Calu3 (cell line): ENCODE measurements around the gene UCKL1. TPM values are rescaled to one million over a fixed set of nuclear protein-coding genes. Genes with fewer than 3 reads are reported as not detected.
"Not testable (repeated sequence)": the region's sequence is repeated elsewhere in the genome, so short reads cannot be mapped to it uniquely, and the experiment has no call there.

ENCODE experiments used
- BruUV-seq: library from RNA; stranded (reverse); fragments of 400-500 nt; replicated peaks from 2 replicates; lab custom pipeline; 2021; lab: Mats Ljungman, UMichigan
- CTCF ChIA-PET: fragments of 300-600 bp; sonication (Branson Sonifier 250); formaldehyde crosslinking; loops from one replicate; lab custom pipeline; 2022; ENCODE audit warnings: antibody characterized with exemption; lab: Charles Lee
- DNase-seq: peaks from one replicate; pipeline ENCODE4 v3.0.0; 2022
- H3K27ac Mint-ChIP-seq: one replicate; pipeline ENCODE4 v1.8.0; 2022; ENCODE audit warnings: mixed read lengths; ENCODE audit not compliant: unreplicated experiment
- H3K27me3 Mint-ChIP-seq: one replicate; pipeline ENCODE4 v1.8.0; 2022; ENCODE audit warnings: mixed read lengths; ENCODE audit not compliant: unreplicated experiment
- H3K36me3 Mint-ChIP-seq: one replicate; pipeline ENCODE4 v1.8.0; 2022; ENCODE audit warnings: mild to moderate bottlenecking, moderate library complexity, mixed read lengths; ENCODE audit not compliant: insufficient read depth, unreplicated experiment
- H3K4me1 Mint-ChIP-seq: one replicate; pipeline ENCODE4 v1.8.0; 2022; ENCODE audit warnings: mild to moderate bottlenecking, low read depth, mixed read lengths; ENCODE audit not compliant: unreplicated experiment
- H3K4me3 Mint-ChIP-seq: one replicate; pipeline ENCODE4 v1.8.0; 2022; ENCODE audit warnings: mild to moderate bottlenecking, low read depth, moderate library complexity, mixed read lengths; ENCODE audit not compliant: unreplicated experiment
- H3K9me3 Mint-ChIP-seq: one replicate; pipeline ENCODE4 v1.8.0; 2022; ENCODE audit warnings: low read depth, mixed read lengths; ENCODE audit not compliant: unreplicated experiment
- CTCF ChIP-seq: fragments of 200-600 bp; IDR thresholded peaks from one replicate; pipeline ENCODE4 v1.8.0; 2022; ENCODE audit warnings: antibody characterized with exemption; ENCODE audit not compliant: unreplicated experiment
- intact Hi-C: fragments of 100-400 bp; cut with micrococcal nuclease; formaldehyde crosslinking; loops from one replicate; pipeline ENCODE4 v1.10.0; 2022; ENCODE audit not compliant: unreplicated experiment
- total RNA-seq: library from RNA; stranded (reverse); gene quantifications from 2 replicates; pipeline ENCODE4 v1.2.3, GENCODE V29; 2022

The UCKL1 gene
- total RNA-seq, 1 experiment from 2014 or later = 85.1 TPM

GRCh38 chr20:63919130-63919529, 37.1 kb downstream of the UCKL1 start:
- peaks cover 42% of the 10 kb centered on the region for H3K36me3 Mint-ChIP-seq
- no peaks in the 10 kb centered on the region for H3K9me3 Mint-ChIP-seq
- intact Hi-C loops = no loop called here
- H3K4me3 Mint-ChIP-seq = no peak overlapping the region
- TF ChIP-seq CTCF = no peak
- H3K4me1 Mint-ChIP-seq = peaks cover 8% of the 10 kb centered on the region
- CTCF ChIA-PET = no interaction called here
- BruUV-seq = no TSS peak
- H3K27me3 Mint-ChIP-seq = no peaks in the 10 kb centered on the region
- no peak overlapping the region for H3K27ac Mint-ChIP-seq
- no peak for DNase-seq

GRCh38 chr20:63917811-63918210, 38.4 kb downstream of the UCKL1 start:
- H3K27me3 Mint-ChIP-seq = no peaks in the 10 kb centered on the region
- no TSS peak for BruUV-seq
- H3K27ac Mint-ChIP-seq = no peak overlapping the region
- TF ChIP-seq CTCF = no peak
- intact Hi-C loops = no loop called here
- H3K9me3 Mint-ChIP-seq = no peaks in the 10 kb centered on the region
- H3K4me1 Mint-ChIP-seq = peaks cover 8% of the 10 kb centered on the region
- CTCF ChIA-PET = no interaction called here
- no peak overlapping the region for H3K4me3 Mint-ChIP-seq
- peaks cover 36% of the 10 kb centered on the region for H3K36me3 Mint-ChIP-seq
- no peak for DNase-seq

GRCh38 chr20:63916371-63916939, 39.8 kb downstream of the UCKL1 start:
- H3K4me3 Mint-ChIP-seq, BruUV-seq, CTCF ChIA-PET, intact Hi-C loops, H3K9me3 Mint-ChIP-seq, H3K27ac Mint-ChIP-seq, DNase-seq, H3K27me3 Mint-ChIP-seq: not testable (repeated sequence)
- Mint-ChIP-seq H3K36me3 (peaks cover 25% of the 10 kb centered on the region), H3K4me1 (peaks cover 11% of the 10 kb centered on the region)

- Mint-ChIP-seq H3K4me3 (no peak overlapping the region), H3K9me3 (no peaks in the 10 kb centered on the region), H3K27ac (no peak overlapping the region), H3K4me1 (peaks cover 19% of the 10 kb centered on the region), H3K27me3 (no peaks in the 10 kb centered on the region), H3K36me3 (peaks cover 29% of the 10 kb centered on the region)
- CTCF ChIA-PET = interaction anchor here (0.6 kb wide), 1 partner anchor 188 kb away, joined by 4 read pairs; no protein-coding TSS in a partner anchor
- BruUV-seq = no TSS peak
- no peak for TF ChIP-seq CTCF
- intact Hi-C loops = no loop called here
- DNase-seq = no peak
Observed at GRCh38 chr20:63915471-63915870, 40.7 kb downstream of the UCKL1 start.

- CTCF ChIA-PET = no interaction called here
- no peak for DNase-seq
- no peak for TF ChIP-seq CTCF
- Mint-ChIP-seq H3K36me3 (peaks cover 33% of the 10 kb centered on the region), H3K9me3 (no peaks in the 10 kb centered on the region), H3K27me3 (no peaks in the 10 kb centered on the region), H3K4me1 (peaks cover 21% of the 10 kb centered on the region), H3K4me3 (no peak overlapping the region), H3K27ac (no peak overlapping the region)
- intact Hi-C loops = no loop called here
- BruUV-seq = no TSS peak
Observed at GRCh38 chr20:63913768-63914167, 42.4 kb downstream of the UCKL1 start.
